ENCODE results near the gene MTX3.

MTX3 gene

DNA sequence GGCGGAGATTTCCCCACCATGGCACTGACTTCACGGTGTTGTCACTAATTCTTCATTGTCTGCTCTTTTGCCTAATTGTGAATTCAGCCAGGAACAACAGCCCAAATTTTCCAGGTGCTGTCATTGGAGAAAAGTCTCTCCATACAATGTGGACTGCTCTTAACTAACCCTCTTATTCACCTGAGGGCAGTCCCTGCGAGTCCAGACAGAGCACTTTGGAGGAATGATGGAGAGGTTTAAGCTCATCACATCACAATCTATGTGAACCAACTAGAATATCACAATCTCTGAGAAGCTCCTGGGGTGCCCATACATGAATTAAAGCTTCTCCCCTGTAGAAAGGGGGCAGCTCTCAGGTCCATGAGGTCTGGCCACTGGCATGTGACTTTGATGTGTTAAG lies 56.4 kb downstream of the MTX3 start:
- no peaks in the 10 kb centered on the region for H3K9me3 Mint-ChIP-seq
- H3K27ac Mint-ChIP-seq = no peak overlapping the region
- no peak overlapping the region for H3K4me3 Mint-ChIP-seq
- H3K36me3 Mint-ChIP-seq (ENCODE audit: low read depth) = no peaks in the 10 kb centered on the region
- peaks cover 8% of the 10 kb centered on the region for H3K4me1 Mint-ChIP-seq (ENCODE audit: low read depth)
- H3K27me3 Mint-ChIP-seq (ENCODE audit: low read depth) = no peaks in the 10 kb centered on the region

DNA sequence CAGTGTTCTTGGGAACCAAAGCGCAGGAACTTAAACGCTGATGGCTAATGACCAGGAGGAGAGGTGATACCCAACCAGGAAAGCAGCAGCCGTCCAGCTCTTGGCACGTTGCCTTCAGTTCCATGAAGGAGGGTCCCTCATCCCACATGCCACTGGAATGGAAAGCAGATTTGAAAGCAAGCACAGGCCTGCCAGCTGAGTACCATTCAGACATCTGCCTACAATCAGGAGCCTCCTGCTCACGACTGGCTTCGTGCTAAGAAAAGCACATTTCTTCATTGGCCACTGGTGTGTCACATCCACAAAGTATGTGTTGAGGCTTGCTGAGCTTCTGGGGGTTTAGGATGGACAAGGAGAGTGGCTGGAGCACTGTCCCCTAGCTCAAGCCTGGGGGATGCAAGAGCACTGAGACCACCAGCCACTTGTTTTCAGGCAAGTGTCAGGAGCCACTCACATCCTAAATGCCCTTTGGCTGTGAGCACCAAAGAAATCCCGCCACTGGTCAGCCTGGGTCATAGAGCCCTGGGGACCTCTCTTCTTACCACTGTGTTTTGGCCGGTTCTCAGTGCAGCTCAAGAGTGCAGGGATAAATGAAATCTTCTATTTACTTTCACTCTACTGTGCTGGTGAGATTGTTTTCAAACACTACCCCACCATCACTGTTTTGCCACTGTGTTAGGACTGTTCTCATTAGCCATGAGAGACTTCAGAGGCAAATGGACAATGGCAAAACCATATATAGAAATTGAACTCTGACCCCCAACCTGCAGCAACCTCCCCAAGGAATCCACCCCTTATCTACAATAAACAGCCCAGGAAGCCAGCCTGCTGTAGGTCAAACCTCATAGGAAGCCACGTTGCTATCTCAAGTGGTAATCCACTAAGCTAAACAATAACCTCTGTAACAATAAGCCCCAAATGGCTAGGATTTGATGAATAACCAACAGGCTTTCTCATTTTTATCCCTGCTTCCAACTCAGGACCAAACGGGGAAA lies 58.3 kb downstream of the MTX3 start:
- no peak overlapping the region for H3K27ac Mint-ChIP-seq
- H3K27me3 Mint-ChIP-seq (ENCODE audit: low read depth) = no peaks in the 10 kb centered on the region
- no peak overlapping the region for H3K4me3 Mint-ChIP-seq
- H3K36me3 Mint-ChIP-seq (ENCODE audit: low read depth) = no peaks in the 10 kb centered on the region
- no peaks in the 10 kb centered on the region for H3K4me1 Mint-ChIP-seq (ENCODE audit: low read depth)
- H3K9me3 Mint-ChIP-seq = no peaks in the 10 kb centered on the region

DNA sequence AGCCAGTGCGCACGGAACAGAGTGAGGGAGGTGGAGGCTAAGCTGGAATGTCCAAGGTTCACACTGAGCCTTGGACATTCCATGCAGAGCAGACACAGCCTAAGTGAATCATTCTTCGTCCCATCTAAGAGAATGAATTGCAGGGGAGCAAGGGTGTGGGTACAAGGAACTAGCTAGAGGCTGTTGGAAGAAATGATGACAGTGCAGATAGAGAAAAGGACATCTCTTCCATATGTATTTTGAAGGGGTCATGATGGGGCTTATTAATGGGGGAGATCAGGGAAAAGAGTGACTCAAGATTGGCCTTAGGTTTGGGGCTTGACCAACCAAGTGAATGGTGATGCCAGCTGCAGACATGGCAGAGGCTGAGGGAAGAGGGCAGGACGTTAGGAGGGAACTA lies 59.2 kb downstream of the MTX3 start:
- Mint-ChIP-seq H3K36me3 (ENCODE audit: low read depth) (no peaks in the 10 kb centered on the region), H3K4me1 (ENCODE audit: low read depth) (no peaks in the 10 kb centered on the region), H3K9me3 (no peaks in the 10 kb centered on the region), H3K27ac (no peak overlapping the region), H3K4me3 (no peak overlapping the region), H3K27me3 (ENCODE audit: low read depth) (no peaks in the 10 kb centered on the region)

DNA sequence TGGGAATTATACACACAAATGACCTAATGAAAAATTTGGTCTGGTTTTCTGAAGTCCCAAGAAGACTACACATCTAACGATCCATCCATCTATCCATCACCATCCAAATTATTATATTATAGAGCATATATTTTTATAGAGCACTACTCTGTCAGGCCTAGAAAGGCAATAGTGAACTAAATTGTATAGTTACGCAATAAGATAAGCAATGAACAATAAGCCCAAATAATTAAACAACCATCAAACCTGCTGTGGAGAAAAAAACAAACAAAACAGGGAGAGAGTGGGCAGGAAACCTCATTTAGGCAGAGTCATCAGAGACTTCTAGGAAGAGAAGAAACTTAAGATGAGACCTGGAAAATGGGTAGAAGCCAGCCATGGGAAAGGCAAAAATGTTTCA lies 59.7 kb downstream of the MTX3 start:
- H3K27ac Mint-ChIP-seq = no peak overlapping the region
- no peaks in the 10 kb centered on the region for H3K9me3 Mint-ChIP-seq
- no peaks in the 10 kb centered on the region for H3K4me1 Mint-ChIP-seq (ENCODE audit: low read depth)
- no peaks in the 10 kb centered on the region for H3K27me3 Mint-ChIP-seq (ENCODE audit: low read depth)
- H3K36me3 Mint-ChIP-seq (ENCODE audit: low read depth) = no peaks in the 10 kb centered on the region
- no peak overlapping the region for H3K4me3 Mint-ChIP-seq

DNA sequence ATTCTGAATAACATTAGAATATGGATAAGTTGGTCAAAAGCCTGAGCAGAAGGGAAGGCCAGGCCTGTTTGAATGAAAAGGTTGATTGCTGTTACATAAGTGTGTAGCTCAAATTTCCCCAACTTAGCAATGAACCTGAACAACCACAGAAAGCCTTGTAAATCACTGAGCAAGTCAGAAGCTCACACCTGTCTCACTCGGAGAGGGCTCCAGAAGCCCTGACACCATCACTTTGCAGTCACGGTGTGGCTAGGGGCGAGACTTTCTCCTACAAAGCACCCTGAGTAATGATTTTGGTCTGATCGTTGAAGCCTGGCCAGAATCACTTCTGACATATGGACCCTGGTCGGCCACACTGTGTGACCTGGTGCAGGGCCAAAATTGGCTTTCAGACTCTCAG lies 62.0 kb downstream of the MTX3 start:
- Mint-ChIP-seq H3K9me3 (no peaks in the 10 kb centered on the region), H3K36me3 (ENCODE audit: low read depth) (no peaks in the 10 kb centered on the region), H3K27ac (no peak overlapping the region), H3K27me3 (ENCODE audit: low read depth) (no peaks in the 10 kb centered on the region), H3K4me3 (no peak overlapping the region), H3K4me1 (ENCODE audit: low read depth) (no peaks in the 10 kb centered on the region)

Measured in T-helper 1 cell treated with Interleukin-12 subunit alpha and Interleukin-12 subunit beta and Interleukin-4 antibody, amounts not matched to agents 30 μg/mL and 1 μg/mL, for 36 hours (primary cell).